Retinal pigment epithelial cell (primary cell): ENCODE results near the gene RSU1.

Experiments
- DNase-seq: peaks from one replicate; pipeline ENCODE4 v3.0.0-alpha.2; 2010; ENCODE audit warnings: low read depth
- H3K4me3 ChIP-seq: 2 replicates; pipeline ENCODE4 v1.5.1; 2011; ENCODE audit warnings: mild to moderate bottlenecking, low read length, control low read depth, moderate library complexity
- CTCF ChIP-seq: conservative IDR thresholded peaks from 2 replicates; pipeline ENCODE4 v1.5.1; 2011; ENCODE audit warnings: low read depth, low read length, control low read depth, inconsistent platforms

RSU1 gene

GRCh38 chr10:16585103-16585502 lies 232.1 kb downstream of the RSU1 start:
- TF ChIP-seq CTCF = no peak
- DNase-seq = no peak

GRCh38 chr10:16583382-16583781 lies 233.8 kb downstream of the RSU1 start:
- no peak for DNase-seq
- no peak overlapping the region for H3K4me3 ChIP-seq
- TF ChIP-seq CTCF = no peak

More at GRCh38 chr10:16585103-16585502, 232.1 kb downstream of the RSU1 start:
- H3K4me3 ChIP-seq = no peak overlapping the region

GRCh38 chr10:16581202-16581601 lies 236.0 kb downstream of the RSU1 start:
- H3K4me3 ChIP-seq = no peak overlapping the region
- no peak for DNase-seq
- TF ChIP-seq CTCF = no peak

GRCh38 chr10:16570731-16571130 lies 246.5 kb downstream of the RSU1 start:
- TF ChIP-seq CTCF = no peak
- no peak overlapping the region for H3K4me3 ChIP-seq
- no peak for DNase-seq

GRCh38 chr10:16566202-16566805 lies 250.9 kb downstream of the RSU1 start:
- DNase-seq = no peak
- TF ChIP-seq CTCF = no peak
- H3K4me3 ChIP-seq = no peak overlapping the region

GRCh38 chr10:16565604-16566003 lies 251.6 kb downstream of the RSU1 start:
- H3K4me3 ChIP-seq = no peak overlapping the region
- no peak for TF ChIP-seq CTCF
- no peak for DNase-seq

- DNase-seq = peak; percentile 1
- no peak overlapping the region for H3K4me3 ChIP-seq
- no peak for TF ChIP-seq CTCF
Observed at GRCh38 chr10:16562891-16563290, 254.3 kb downstream of the RSU1 start.
